ENCODE measurements around the gene TOMM22. TPM values are rescaled to one million over a fixed set of nuclear protein-coding genes. Genes with fewer than 3 reads are reported as not detected.

The TOMM22 gene
- total RNA-seq, 1 donor: 35.0 TPM

- no peak for DNase-seq (ENCODE audit: low read depth in 2 of 3, low spot score in 2 of 3)
Measured at GRCh38 chr22:38731703-38732161, 50.0 kb downstream of the TOMM22 start.

- no peak for DNase-seq (ENCODE audit: low read depth in 2 of 3, low spot score in 2 of 3)
Measured at GRCh38 chr22:38732251-38732815, 50.6 kb downstream of the TOMM22 start.

GRCh38 chr22:38733329-38733723, 51.6 kb downstream of the TOMM22 start:
- DNase-seq (ENCODE audit: low read depth in 2 of 3, low spot score in 2 of 3): peak in 2 of 3 donors; percentile 42 to 56

GRCh38 chr22:38733724-38734381, 52.1 kb downstream of the TOMM22 start:
- DNase-seq (ENCODE audit: low read depth in 2 of 3, low spot score in 2 of 3): no peak

- no peak for DNase-seq (ENCODE audit: low read depth in 2 of 3, low spot score in 2 of 3)
Measured at GRCh38 chr22:38734421-38735100, 52.8 kb downstream of the TOMM22 start.

Other genes starting within 250 kb of the TOMM22 start
- 0.27 TPM for gene KCNJ4, start 226.8 kb upstream of the TOMM22 start, total RNA-seq
- 1.9 TPM for gene KDELR3, start 213.9 kb upstream of the TOMM22 start, total RNA-seq
- 1,325 TPM for gene DDX17, start 175.6 kb upstream of the TOMM22 start, total RNA-seq
- gene DMC1, start 111.8 kb upstream of the TOMM22 start, total RNA-seq: 2.2 TPM
- 1.3 TPM for gene FAM227A, start 25.6 kb upstream of the TOMM22 start, total RNA-seq
- gene CBY1, start 25.3 kb upstream of the TOMM22 start, total RNA-seq: 4.6 TPM
- gene JOSD1, start 19.0 kb downstream of the TOMM22 start, total RNA-seq: 65.7 TPM
- 91.8 TPM for gene GTPBP1, start 24.0 kb downstream of the TOMM22 start, total RNA-seq
- 256 TPM for gene SUN2, start 74.0 kb downstream of the TOMM22 start, total RNA-seq
- 14.8 TPM for gene DNAL4, start 112.2 kb downstream of the TOMM22 start, total RNA-seq
- gene NPTXR, start 162.1 kb downstream of the TOMM22 start, total RNA-seq: 0.27 TPM
- 15.6 TPM for gene CBX6, start 190.3 kb downstream of the TOMM22 start, total RNA-seq